LHCN-M2 (cell line): ENCODE data around the gene FPR3. TPM values are rescaled to one million over a fixed set of nuclear protein-coding genes. Genes with fewer than 3 reads are reported as not detected.

Source experiments
- DNase-seq: peaks from one replicate; pipeline ENCODE4 v3.0.0-alpha.2; 2012; ENCODE audit warnings: low read depth
- total RNA-seq: library from RNA; depleted of rRNA; stranded (reverse); fragments of >200 nt; gene quantifications from 2 replicates; pipeline ENCODE4 v1.2.3, GENCODE V29; 2014

The FPR3 gene
- total RNA-seq, 1 experiment from 2014 or later, result not detected

DNA sequence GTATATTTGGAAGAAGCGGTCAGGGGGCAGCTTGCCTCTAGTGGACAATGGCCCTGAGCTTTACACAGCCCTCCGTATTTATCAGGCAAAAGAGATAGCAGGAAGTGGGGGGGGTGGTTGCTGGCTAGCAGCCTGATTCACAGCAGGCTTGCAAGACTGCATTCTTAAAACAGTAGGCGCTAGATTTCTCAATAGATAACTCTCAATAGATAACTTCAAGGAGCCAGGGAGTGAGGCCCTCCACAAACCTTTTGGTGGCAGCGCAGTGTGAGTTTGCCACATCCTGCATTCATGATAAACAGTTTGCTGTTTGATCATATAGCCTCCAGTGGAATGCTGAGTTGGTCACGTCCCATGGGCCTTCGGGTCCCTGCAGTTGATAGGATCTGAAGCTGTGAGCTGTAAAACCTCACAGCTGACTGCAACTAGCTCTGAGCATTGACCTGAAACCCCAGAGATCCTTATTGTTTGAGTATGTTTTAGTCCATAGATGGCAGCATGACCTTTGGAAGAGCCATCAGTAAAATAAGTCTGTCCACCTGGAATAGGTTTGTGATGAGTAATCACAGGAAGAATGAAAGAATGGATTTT, 12.2 kb downstream of the FPR3 start:
- DNase-seq, result no peak

DNA sequence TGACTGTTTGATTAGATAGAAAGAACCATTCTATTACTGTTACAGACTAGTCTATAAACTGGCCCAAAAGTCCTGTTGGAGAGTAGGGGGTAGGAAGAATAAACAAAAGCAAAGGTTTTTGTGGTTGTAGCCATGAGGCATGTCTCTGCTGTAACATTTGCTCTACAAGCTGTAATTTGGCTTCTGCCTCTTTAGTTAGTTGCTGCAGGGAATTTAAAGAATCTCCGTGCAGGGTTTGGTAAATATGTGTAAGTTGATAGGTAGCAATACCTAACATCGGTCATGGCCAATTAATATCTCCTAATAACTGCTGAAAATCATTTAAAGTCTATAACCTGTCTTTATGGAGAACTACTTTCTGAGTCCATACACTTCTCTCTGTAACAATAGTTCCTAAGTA, 13.0 kb downstream of the FPR3 start:
- no peak for DNase-seq

DNA sequence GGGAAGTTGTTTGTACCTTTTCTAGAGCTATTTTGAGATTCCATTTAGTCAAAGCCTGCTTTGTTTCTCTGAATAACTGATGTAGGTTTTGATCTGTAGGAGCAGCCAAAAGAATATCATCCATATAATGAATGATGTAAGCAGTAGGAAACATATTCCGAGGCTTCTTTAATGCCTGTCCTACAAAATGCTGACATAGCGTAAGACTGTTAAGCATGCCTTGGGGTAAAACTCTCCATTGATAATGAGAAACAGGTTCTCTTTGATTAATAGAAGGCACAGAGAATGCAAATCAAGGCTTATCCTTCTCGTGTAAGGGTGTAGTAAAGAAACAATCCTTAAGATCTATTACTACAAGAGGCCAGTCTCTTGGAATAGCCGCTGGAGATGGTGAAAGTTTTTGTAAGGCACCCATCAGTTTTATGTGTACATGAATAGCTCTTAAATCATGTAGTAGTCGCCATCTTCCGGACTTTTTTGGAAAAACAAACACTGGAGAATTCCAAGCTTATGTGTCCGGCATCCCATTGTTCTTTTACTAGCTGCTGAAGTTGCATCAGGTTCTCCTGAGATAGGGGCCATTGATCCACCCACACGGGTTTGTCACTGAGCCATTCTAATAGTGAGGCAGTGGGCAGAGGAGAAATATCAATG, 13.5 kb downstream of the FPR3 start:
- peak; percentile 70 for DNase-seq

DNA sequence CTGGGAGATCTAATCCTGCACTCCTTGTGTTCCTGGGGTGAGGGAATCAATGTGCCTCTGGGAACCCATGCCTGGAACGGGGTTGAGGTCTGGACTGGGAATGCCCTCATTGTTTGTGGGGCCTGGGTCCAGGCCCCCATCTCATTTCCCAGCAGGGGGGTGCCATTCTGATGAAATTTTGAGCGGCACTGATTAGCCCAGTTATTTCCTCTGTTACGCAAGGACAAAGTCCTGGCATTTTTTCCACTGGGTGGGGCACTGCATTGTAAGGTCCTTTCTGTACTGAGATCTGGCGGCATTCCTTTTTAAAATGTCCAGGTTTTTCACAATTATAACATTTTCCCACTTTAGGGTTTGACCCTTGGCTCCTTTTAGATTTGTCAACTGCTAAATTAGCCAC, 14.8 kb downstream of the FPR3 start:
- DNase-seq, result no peak

DNA sequence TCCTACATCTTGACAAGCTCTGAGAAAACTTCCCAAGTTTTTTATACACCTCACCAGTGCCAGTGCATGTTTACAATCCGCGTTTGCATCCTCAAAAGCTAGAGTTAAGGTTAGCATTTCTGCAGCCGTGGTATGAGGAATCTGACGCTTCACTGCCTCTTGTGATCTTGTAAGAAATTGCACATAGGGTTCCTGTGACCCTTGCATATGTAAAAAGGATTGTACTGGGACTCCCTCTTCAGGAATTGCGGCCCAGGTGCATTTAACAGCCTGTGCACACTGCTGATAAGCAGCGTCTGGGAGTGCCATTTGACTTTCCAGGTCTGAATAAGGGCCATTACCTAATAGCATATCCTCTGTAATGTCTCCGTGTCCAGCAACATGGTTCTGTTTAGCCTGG, 15.3 kb downstream of the FPR3 start:
- peak; percentile 44 for DNase-seq

DNA sequence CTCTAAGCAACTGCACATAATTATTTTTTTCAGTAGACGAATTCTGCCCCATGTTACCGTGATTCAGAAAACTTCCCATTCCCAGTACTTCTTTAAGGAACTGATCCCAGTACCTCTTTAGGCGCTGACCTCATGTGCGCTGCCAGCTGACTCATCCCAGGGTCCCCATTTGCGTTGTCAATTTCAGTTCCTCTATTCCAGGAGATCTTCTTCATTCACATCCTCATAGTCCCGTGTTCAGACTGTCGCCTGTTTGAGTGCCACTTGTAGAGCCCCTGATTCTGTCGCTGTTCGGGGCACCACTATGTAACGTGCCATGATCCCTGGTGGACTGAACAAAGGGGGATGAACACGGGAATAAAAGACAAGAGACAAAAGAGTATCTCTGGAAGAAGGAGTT, 16.4 kb downstream of the FPR3 start:
- no peak for DNase-seq

DNA sequence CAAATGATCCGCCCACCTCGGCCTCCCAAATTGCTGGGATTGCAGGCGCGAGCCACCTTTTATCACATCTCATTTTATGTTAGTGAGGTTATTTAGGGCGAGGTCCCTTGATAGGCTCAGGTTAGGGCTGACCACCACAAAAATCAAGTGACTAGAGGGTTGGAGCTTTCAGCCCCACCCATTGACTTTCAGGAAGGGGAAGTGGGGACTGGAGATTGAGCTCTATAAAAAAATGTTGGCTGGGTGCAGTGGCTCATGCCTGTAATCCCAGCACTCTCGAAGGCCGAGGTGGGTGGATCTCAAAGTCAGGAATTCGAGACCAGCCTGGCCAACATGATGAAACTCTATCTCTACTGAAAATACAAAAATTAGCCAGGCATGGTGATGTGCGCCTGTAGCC, 20.1 kb downstream of the FPR3 start:
- DNase-seq, result no peak

DNA sequence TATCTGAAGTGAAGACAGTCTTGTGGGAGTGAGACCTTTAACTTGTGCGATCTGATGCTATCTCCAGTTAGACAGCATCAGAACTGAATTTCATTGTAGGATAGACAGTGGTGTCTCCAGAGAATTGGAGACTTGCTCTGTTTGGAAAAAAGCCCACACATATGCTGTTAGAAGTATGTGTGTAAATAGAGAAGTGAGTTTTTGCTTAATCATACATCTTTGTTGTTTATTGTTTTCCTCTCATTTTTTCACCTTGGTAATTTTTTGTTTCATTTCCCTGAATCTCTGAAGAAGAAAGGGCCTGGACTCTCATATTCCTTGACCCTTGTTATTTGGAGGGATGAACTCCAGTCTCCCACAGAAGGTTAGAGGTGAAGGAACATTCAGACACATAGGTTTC, 21.8 kb downstream of the FPR3 start:
- DNase-seq, result no peak

DNA sequence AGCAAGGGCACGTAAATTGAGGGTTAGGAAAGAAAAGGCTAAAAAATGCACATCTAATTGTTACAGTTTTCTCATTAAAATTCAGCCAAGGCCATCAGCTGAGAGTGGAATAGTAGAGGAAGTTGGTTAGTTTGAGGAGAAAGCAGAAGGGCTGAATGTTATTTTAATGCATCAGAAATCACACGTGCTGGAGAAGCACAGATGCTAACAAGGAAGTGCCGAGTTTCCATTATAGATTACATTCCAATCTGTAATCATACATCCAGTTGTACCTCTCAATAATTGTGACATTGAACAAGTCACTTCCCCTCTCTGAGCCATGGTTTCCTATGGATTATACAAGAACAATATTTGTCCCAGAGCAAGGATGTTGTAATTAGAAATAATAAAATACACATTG, 25.1 kb downstream of the FPR3 start:
- DNase-seq, result no peak

DNA sequence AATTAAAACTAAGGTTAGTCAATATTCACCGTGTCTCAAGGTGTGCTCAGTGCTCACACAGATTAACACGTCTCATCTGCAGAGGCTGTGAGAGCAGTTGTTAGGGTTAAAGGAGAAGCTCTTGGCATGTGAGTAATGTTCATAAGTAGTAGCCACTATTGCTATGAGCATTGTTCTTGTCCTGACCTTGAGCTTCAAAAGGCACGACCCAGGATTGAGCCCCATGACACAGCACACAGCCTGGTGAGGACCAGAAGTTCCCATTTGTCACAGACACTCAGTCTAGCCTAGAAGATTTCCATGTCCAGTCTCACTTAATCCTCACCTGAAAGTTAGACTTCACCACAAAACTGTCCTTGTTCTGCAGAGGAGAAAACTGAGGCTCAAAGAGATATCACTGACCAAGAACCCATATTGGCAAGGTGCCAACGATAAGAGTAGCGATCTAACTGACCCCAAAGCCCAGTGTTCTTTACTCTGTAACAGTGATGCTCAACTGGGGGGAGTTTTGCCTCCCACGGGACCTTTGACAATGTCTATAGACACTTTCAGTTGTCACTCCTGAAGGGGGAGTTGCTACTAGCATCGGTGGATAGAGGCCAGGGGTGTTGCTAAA, 26.0 kb downstream of the FPR3 start:
- no peak for DNase-seq

DNA sequence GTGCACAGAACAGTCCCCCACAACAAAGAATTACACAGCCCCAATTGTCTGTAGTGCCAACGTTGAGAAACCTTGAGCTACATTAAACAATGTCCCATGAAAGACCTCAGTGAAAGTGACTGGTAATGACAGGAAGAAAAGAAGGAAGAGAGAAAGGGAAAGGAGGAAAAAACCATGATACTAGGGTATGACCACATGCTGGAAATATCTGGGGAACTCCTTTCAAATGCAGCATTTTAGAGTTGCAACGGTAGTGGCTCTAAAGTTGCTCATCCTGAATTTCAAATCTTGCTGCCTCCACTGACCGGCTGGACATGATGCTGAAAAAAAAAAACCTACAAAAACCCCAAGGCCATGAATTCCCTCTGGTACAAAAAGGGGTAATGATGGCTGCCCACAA, 26.5 kb downstream of the FPR3 start:
- no peak for DNase-seq

DNA sequence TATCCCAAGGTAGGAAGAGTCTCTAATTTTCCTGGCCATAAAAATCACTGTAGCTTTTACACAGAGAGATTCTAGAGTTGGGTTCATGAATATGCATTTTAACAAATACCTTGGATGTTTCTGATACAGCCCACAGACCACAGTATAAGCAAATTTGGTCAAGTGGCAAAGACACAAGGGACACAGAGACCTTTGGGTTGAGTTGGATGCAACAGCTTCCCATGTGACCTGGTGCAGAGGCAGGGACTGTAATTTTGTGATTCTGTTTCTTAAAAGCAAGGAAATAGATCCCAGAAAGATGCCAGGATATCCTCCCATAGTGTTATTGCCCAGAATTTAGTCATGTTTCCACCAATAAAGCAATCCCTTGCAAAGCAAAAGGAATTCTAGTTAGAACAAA, 27.0 kb downstream of the FPR3 start:
- no peak for DNase-seq

DNA sequence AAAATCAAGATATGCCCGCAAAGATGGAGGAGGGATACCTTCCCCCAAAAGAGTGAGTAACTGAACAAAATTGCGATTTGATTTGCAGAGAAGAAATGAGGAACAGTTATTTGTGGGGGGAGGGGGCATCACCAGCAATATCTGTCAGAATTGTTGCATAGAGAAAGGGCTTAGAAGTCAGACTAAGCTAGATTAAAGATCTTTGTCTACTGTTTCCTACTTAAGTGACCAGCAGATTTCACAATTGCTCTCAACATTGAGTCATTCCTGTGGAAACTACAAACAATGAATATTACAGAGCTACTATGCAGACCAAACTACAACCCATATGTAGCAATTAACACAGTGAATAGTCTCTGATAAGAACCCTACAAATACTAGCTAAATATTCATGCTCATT, 27.4 kb downstream of the FPR3 start:
- DNase-seq, result peak; percentile 44

DNA sequence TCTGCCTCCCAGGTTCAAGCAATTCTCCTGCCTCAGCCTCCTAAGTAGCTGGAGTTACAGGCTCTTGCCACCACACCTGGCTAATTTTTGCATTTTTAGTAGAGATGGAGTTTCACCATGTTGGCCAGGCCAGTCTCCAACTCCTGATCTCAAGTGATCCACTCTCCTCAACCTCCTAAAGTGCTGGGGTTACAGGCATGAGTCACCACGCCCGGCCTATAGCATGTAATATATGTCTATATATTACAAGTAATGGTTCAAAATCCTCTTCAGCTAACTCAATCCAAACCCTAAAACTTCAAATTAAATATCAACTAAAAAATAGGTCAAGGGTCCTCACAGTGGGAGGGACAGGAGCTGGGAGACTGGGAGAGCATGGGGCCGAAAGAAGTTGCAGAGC, 28.0 kb downstream of the FPR3 start:
- no peak for DNase-seq

DNA sequence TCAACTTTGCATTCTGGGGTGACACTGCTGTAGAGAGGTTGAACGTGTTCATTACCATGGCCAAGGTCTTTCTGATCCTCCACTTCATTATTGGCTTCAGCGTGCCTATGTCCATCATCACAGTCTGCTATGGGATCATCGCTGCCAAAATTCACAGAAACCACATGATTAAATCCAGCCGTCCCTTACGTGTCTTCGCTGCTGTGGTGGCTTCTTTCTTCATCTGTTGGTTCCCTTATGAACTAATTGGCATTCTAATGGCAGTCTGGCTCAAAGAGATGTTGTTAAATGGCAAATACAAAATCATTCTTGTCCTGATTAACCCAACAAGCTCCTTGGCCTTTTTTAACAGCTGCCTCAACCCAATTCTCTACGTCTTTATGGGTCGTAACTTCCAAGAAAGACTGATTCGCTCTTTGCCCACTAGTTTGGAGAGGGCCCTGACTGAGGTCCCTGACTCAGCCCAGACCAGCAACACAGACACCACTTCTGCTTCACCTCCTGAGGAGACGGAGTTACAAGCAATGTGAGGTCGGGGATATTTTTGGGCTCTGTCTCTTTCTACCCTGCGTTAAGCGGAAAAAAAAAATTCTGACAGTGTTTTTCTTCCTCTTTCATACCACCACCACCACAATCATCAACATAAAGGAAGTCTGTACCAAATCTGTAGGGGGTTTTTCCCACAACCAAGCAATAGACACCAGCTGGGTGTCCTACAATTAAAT, 29.5 kb downstream of the FPR3 start:
- DNase-seq, result no peak

DNA sequence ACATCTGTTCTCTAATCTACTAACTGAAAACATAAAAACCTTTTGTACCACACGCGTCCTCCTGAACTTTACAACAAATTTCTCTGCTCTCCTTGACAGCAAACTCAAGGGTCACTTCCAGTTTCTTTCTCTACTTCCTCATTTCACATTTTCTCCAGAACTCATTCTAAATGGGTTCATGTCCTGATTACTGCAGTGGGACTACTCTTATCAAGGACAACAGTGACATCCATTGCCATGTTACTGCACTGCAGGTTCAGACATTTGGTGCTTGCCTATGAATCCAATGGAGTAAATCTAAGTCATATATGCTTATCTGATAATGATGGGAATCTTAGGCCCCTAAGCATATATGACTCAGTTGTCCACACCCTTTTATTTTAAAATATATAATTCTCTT, 35.3 kb downstream of the FPR3 start:
- DNase-seq, result no peak

DNA sequence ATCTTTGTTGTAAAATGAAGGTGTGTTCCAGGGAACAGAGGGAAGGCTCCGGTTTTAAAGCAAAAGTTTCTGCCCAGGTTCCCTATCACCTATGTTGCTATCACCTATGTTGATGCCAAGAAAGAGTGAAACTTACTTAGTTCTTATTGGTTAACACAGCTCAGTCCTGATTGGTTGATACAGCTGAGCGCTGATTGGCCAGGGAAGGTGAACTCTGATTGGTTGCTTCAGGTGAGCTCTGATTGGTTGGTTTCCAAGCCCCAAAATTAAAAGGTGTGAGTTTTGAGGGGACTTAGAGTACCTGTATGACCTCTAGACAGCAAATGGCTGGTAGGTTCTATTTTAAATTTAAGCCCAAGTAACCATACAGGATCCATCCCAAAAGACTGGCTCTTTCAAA, 42.2 kb downstream of the FPR3 start:
- no peak for DNase-seq

DNA sequence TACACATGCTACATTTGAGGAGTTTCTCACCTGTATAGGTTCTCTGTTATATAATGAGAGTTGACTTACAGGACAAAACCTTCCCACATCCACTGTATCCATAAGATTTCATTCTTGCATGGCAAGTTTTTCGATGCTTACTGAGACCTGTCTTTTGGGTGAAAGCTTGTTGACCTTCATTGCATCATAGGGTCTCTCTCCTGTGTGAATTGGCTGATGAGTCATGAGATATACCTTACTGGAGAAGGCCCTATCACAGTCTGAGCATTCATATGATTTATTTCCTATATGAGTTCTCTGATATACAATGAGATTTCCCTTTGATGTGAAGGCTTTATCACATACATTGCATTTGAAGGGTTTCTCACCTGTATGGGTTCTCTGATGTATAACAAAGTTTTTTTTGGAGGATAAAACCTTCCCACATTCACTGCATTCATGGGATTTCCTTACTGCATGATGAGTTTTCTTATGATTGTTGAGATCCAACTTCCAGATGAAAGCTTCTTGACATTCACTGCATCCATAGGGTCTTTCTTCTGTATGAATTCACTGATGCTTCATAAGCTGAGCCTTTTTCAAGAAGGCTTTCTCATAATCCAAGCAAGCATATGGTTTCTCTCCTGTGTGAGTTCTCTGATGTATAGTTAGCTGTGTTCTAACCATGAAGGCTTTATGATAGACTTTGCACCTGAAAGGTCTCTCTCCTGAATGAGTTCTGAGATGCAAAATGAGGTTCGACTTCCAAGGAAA, 67.1 kb downstream of the FPR3 start:
- DNase-seq, result no peak

DNA sequence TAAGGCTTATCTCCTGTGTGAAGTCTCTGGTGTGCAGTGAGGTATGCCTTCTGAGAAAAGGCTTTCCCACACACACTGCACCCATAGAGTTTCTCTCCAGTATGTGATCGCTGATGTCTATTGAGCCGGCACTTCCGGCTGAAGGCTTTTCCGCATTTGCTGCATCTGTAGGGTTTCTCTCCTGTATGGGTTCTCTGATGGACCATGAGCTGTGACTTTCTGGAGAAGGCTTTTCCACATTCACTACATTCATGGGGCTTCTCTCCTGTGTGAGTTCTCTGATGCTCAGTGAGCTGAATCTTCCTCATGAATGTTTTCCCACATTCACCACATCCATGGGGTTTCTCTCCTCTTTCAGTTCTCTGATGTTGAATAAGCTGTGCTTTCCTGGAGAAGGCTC, 78.1 kb downstream of the FPR3 start:
- no peak for DNase-seq
